GM10248 (cell line): ENCODE data around the gene COPB2.

ENCODE experiments used
- CTCF ChIA-PET: fragments of 300-600 bp; sonication (Branson Sonifier 250); formaldehyde crosslinking; extraction: SDS; loops from one replicate; lab custom pipeline; 2021; ENCODE audit warnings: antibody characterized with exemption; lab: Yijun Ruan, JAX
- POLR2A ChIA-PET: fragments of 350-650 bp; sonication (Branson Sonifier 250); formaldehyde crosslinking; extraction: SDS; loops from one replicate; lab custom pipeline; 2020; ENCODE audit warnings: antibody characterized with exemption; lab: Yijun Ruan, JAX
- DNase-seq: peaks from one replicate; pipeline ENCODE4 v3.0.0; 2012; ENCODE audit errors: extremely low spot score
- CTCF ChIP-seq: IDR thresholded peaks from 2 replicates; pipeline ENCODE4 v1.5.1; 2012; ENCODE audit warnings: mild to moderate bottlenecking, low read depth; ENCODE audit errors: extremely low read depth, missing control alignments, control extremely low read depth

Gene COPB2

GRCh38 chr3:139308560-139308959, 80.9 kb downstream of the COPB2 start:
- TF ChIP-seq CTCF: no peak
- DNase-seq: no peak
- CTCF ChIA-PET: interaction anchor here (1.1 kb wide), 1 partner anchor 20 kb away, joined by 4 read pairs; no protein-coding TSS in a partner anchor
- POLR2A ChIA-PET: no interaction called here

- no peak for DNase-seq
- TF ChIP-seq CTCF: no peak
- CTCF ChIA-PET: interaction anchor here (1.1 kb wide), 1 partner anchor 21 kb away, joined by 4 read pairs; no protein-coding TSS in a partner anchor
Observed at GRCh38 chr3:139307601-139308555, 81.6 kb downstream of the COPB2 start.

More at GRCh38 chr3:139307601-139308555, 81.6 kb downstream of the COPB2 start:
- POLR2A ChIA-PET: no interaction called here
